Right cardiac atrium (tissue), 5 donors: ENCODE measurements around the gene MASP1. TPM values are rescaled to one million over a fixed set of nuclear protein-coding genes. Genes with fewer than 3 reads are reported as not detected.
"Not testable (repeated sequence)": the region's sequence is repeated elsewhere in the genome, so short reads cannot be mapped to it uniquely, and the experiment has no call there.

Source experiments
- ATAC-seq, 2 donors: fragments of 200-7000 bp; cut with Tn5 transposase; one replicate each; pipeline versions ENCODE4 v1.8.0 to v1.9.1; 2020; ENCODE audit warnings: moderate library complexity in 2 of 2, mild to moderate bottlenecking in 1 of 2
- DNase-seq, 3 donors: peaks; one replicate each; pipeline ENCODE4 v3.0.0-alpha.2; 2020
- H3K27ac ChIP-seq: one replicate; pipeline ENCODE4 v1.5.1; 2013; ENCODE audit warnings: mild to moderate bottlenecking, low read length, control low read depth, moderate library complexity
- H3K27me3 ChIP-seq: one replicate; pipeline ENCODE4 v1.6.1; 2013; ENCODE audit not compliant: control insufficient read depth, insufficient read depth
- H3K4me1 ChIP-seq: one replicate; pipeline ENCODE4 v1.6.1; 2013; ENCODE audit warnings: low read length; ENCODE audit not compliant: control insufficient read depth, insufficient read depth
- H3K4me3 ChIP-seq: one replicate; pipeline ENCODE4 v1.5.1; 2013; ENCODE audit warnings: low read length, control low read depth
- H3K9me3 ChIP-seq: one replicate; pipeline ENCODE4 v1.6.1; 2013; ENCODE audit warnings: low read length; ENCODE audit not compliant: control insufficient read depth
- WGBS: extraction: QIAGEN DNeasy Blood & Tissue Kit; methylation state at CpG from one replicate; pipeline ENCODE4 v1.1.7; 2013; 5-methylcytosine and 5-hydroxymethylcytosine counted together
- intact Hi-C, 4 donors: fragments of 100-400 bp; cut with DNase I; formaldehyde crosslinking; loops; one replicate each; pipeline versions ENCODE4 v1.11.0 to v1.14.0; 2022 to 2023
- polyA plus RNA-seq: library from polyadenylated mRNA; stranded (reverse); fragments of 200-250 nt; gene quantifications from one replicate; pipeline ENCODE4 v1.2.3, GENCODE V29; 2013
- total RNA-seq, 4 donors: library from RNA; stranded (reverse); fragmentation: NEBNext Ultra II Directional; extraction: Animal tissue kit (Norgen Biotek cat#: 25700); gene quantifications; one replicate each; pipeline ENCODE4 v1.2.1, GENCODE V29; 2021
- donor health status: healthy with polysubstance abuse.
- donor health status: DM: no; HTN: yes; CAD: no.
- donor health status: DM: no; HTN: no; CAD: no.
- donor health status: DM: no; HTN: yes; CAD: no; lungs with severe emphysema.
- donor health status: DM: yes; HTN: yes; CAD: no.

MASP1 gene
- total and polyA plus RNA-seq, 5 donors, result 21.0 to 56.3 (median 29.9) TPM

GRCh38 chr3:187208159-187208558 is 83.4 kb downstream of the MASP1 start:
- ATAC-seq, result no peak
- Histone ChIP-seq H3K9me3 (no peaks in the 10 kb centered on the region), H3K27me3 (no peaks in the 10 kb centered on the region), H3K27ac (no peak overlapping the region), H3K4me1 (peaks cover 7% of the 10 kb centered on the region), H3K4me3 (no peak overlapping the region)
- WGBS, result 77% methylated on average over 1 of the region's 1 CpG
- DNase-seq, result no peak
- intact Hi-C loops, result no loop called here

DNA sequence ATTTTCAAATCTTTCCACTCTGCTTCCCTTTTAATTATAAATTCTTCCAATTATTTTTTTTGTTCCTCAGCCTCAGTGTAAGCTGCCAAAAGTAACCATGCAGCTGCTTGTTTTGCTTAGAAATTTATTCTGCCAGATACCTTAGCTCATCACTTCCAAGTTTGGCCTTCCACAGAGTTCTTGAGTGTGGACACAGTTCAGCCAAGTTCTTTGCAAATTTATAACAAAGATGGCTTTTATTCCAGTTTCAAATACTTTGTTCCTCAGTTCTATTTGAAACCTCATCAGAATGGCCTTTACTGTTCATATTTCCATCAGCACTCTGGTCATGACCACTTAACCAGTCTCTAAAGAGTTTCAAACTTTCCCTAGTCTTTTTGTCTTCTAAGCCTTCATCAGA is 83.9 kb downstream of the MASP1 start:
- intact Hi-C loops, result no loop called here
- Histone ChIP-seq H3K9me3 (no peaks in the 10 kb centered on the region), H3K27ac (no peak overlapping the region), H3K27me3 (no peaks in the 10 kb centered on the region), H3K4me3 (no peak overlapping the region), H3K4me1 (peaks cover 2% of the 10 kb centered on the region)
- ATAC-seq, result peak in 1 of 2 donors; percentile 31
- DNase-seq, result no peak

DNA sequence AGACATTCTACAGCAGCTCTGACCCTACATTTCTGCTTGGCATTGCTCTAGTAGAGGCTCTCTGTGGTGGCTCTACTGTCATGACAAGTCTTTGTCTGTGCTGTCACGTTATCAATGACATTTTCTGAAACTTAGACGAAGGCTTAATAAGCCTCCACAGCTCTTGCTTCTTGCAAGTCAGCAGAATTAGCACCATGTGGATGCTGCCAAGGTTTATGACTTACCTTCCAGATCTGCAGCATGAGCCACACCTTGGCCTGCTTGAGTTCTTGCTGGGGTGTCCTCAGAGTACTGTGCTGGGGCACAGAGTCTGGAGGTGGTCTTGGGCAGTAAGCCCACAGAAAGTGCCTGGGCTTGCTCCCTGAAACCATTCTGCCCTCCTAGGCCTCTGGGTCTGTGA is 84.5 kb downstream of the MASP1 start:
- Histone ChIP-seq H3K27me3 (no peaks in the 10 kb centered on the region), H3K4me1 (no peaks in the 10 kb centered on the region), H3K27ac (no peak overlapping the region), H3K4me3 (no peak overlapping the region), H3K9me3 (no peaks in the 10 kb centered on the region)
- intact Hi-C loops, result no loop called here
- WGBS, result 72% methylated on average over 2 of the region's 2 CpGs
- ATAC-seq (no peak), DNase-seq (no peak)

DNA sequence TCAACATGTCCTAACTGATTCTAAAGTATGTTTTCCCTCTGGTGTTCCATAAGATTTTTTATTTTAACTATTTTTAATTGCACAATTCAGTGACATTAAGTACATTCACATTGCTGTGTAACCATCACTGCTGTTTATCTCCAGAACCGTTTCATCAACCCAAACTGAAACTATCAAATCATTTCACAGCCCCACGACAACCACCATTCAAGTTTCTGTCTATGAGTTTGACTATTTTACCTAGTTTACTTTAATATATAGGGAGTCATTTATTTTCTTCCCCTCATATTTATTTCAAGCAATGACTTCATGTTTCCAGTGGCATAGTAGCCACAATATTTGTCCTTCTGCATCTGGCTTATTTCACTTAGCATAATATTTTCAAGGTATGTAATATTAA is 85.9 kb downstream of the MASP1 start:
- ATAC-seq (no peak), DNase-seq (no peak)
- Histone ChIP-seq H3K9me3 (no peaks in the 10 kb centered on the region), H3K27me3 (no peaks in the 10 kb centered on the region), H3K27ac (no peak overlapping the region), H3K4me1 (no peaks in the 10 kb centered on the region), H3K4me3 (no peak overlapping the region)
- WGBS, result 64% methylated on average over 2 of the region's 2 CpGs
- intact Hi-C loops, result no loop called here

- 97% methylated on average over 40 of the region's 44 CpGs for WGBS
- H3K27ac ChIP-seq, ATAC-seq, H3K9me3 ChIP-seq, H3K4me3 ChIP-seq, intact Hi-C loops, H3K4me1 ChIP-seq, H3K27me3 ChIP-seq, DNase-seq: not testable (repeated sequence)
Measured at GRCh38 chr3:187199463-187200050, 92.0 kb downstream of the MASP1 start.

- Histone ChIP-seq H3K9me3 (no peaks in the 10 kb centered on the region), H3K4me3 (no peak overlapping the region), H3K4me1 (no peaks in the 10 kb centered on the region), H3K27ac (no peak overlapping the region), H3K27me3 (no peaks in the 10 kb centered on the region)
- intact Hi-C loops, result no loop called here
- DNase-seq (no peak), ATAC-seq (no peak)
- 91% methylated on average over 4 of the region's 4 CpGs for WGBS
Measured at GRCh38 chr3:187198490-187198889, 93.0 kb downstream of the MASP1 start.

DNA sequence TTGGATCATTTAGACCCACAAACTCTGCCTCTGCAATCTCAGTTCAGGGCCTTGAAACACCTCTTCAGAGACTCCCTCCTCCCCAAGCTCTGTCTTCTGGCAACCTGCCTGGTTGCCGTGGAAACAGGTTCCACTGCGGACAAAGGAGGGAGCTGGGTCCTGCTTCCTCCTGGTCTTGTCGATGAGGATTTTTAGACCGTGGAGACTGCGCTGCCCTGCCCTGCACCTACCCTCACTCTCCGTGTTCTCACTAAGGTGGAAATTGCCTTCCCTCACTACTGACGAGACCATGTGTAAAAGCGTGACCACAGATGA is 94.2 kb downstream of the MASP1 start, which contains the start of gene RTP1:
RTP1 (plus strand) TSS at position 152 of the 315 bp plus-strand sequence; CDS start at position 182, 30 bp downstream.
- Histone ChIP-seq H3K9me3 (no peaks in the 10 kb centered on the region), H3K27ac (no peak within 1 kb of the TSS), H3K4me3 (no peak within 1 kb of the TSS), H3K4me1 (no peaks in the 10 kb centered on the region), H3K27me3 (no peaks in the 10 kb centered on the region)
- intact Hi-C loops, result no loop called here
- DNase-seq (no peak), ATAC-seq (no peak)
- WGBS, result 64% methylated on average over 8 of the region's 8 CpGs

GRCh38 chr3:187196573-187197334 is 94.8 kb downstream of the MASP1 start:
- ATAC-seq, result no peak
- DNase-seq, result no peak
- Histone ChIP-seq H3K4me1 (no peaks in the 10 kb centered on the region), H3K27ac (no peak overlapping the region), H3K9me3 (no peaks in the 10 kb centered on the region), H3K27me3 (no peaks in the 10 kb centered on the region), H3K4me3 (no peak overlapping the region)
- 88% methylated on average over 7 of the region's 7 CpGs for WGBS
- intact Hi-C loops, result no loop called here

DNA sequence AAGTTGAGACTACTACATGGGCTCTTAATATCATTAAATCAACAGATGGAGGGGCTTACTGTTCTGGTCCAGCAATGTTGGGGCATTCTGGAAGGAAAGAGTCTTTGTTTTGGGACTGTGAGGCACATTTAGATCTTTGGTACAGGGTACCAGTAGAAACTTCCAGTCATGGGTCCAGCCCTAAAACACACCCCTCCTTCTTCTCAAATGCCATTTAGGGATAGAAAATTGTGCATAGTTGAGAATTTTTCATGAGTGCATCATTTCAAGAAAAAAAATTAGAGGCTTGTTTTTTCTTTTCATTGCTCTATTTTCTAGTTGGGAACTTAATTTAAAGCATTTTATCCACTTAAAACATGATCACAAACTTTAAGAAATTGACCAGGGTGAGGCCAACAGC is 98.4 kb downstream of the MASP1 start:
- no peak overlapping the region for H3K27ac ChIP-seq
- H3K4me3 ChIP-seq, result no peak overlapping the region
- H3K9me3 ChIP-seq, result no peaks in the 10 kb centered on the region
- intact Hi-C loops, result no loop called here
- no peaks in the 10 kb centered on the region for H3K27me3 ChIP-seq
- no peaks in the 10 kb centered on the region for H3K4me1 ChIP-seq
- no peak for DNase-seq
- ATAC-seq, result no peak

GRCh38 chr3:187191271-187191670 is 100.3 kb downstream of the MASP1 start:
- 86% methylated on average over 1 of the region's 1 CpG for WGBS

DNA sequence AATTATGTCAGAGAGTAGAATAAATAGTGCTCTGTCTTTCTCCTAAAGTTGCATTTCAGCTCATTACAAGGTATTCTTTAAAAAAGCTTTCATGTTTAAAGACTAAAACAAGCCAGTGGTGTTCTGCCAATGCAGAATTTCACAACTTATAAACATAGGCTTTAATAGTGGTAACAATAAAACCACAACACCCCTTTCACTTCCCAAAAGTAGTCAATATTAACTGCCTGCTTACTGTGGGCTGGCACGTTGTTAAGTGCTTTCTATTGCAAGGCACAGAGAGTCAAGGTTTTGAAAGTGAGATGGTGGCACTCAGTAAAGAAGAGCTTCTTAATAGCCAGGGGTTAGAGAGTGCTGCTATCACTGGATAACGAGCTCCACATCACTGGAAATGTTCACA is 102.6 kb downstream of the MASP1 start:
- no peak overlapping the region for H3K27ac ChIP-seq
- intact Hi-C loops, result no loop called here
- 50% methylated on average over 2 of the region's 2 CpGs for WGBS

More at GRCh38 chr3:187191271-187191670, 100.3 kb downstream of the MASP1 start:
- no peak for ATAC-seq
- Histone ChIP-seq H3K4me1 (peaks cover 3% of the 10 kb centered on the region), H3K27ac (no peak overlapping the region), H3K4me3 (no peak overlapping the region), H3K9me3 (no peaks in the 10 kb centered on the region), H3K27me3 (no peaks in the 10 kb centered on the region)
- intact Hi-C loops, result no loop called here
- no peak for DNase-seq

More for the DNA sequence above, 102.6 kb downstream of the MASP1 start:
- ATAC-seq, result no peak
- no peak for DNase-seq
- Histone ChIP-seq H3K4me3 (no peak overlapping the region), H3K9me3 (no peaks in the 10 kb centered on the region), H3K4me1 (peaks cover 3% of the 10 kb centered on the region), H3K27me3 (no peaks in the 10 kb centered on the region)
